MM.1S (cell line): ENCODE measurements around the gene LATS1.

ENCODE experiments used
- DNase-seq: peaks from one replicate; pipeline ENCODE4 v3.0.0-alpha.2; 2015
- H2AFZ ChIP-seq: fragments of 300-600 bp; sonication (generic); 2 replicates; pipeline ENCODE4 v1.6.0; 2016; ENCODE audit warnings: antibody characterized with exemption, low read length
- H3F3A ChIP-seq: fragments of 300-600 bp; sonication (generic); 2 replicates; pipeline ENCODE4 v1.6.1; 2016; ENCODE audit warnings: mild to moderate bottlenecking, antibody characterized with exemption, low read length, moderate library complexity, mixed read lengths; ENCODE audit not compliant: insufficient read depth
- H3K27ac ChIP-seq: fragments of 300-600 bp; sonication (generic); 2 replicates; pipeline ENCODE4 v1.5.1; 2016; ENCODE audit warnings: mild to moderate bottlenecking, low read length
- H3K27me3 ChIP-seq: fragments of 300-600 bp; sonication (generic); replicated peaks from 2 replicates; pipeline ENCODE4 v1.6.0; 2016; ENCODE audit warnings: low read length; ENCODE audit not compliant: insufficient read depth
- H3K36me3 ChIP-seq: fragments of 300-600 bp; sonication (generic); replicated peaks from 2 replicates; pipeline ENCODE4 v1.6.1; 2016; ENCODE audit warnings: mild to moderate bottlenecking, low read length, mixed read lengths; ENCODE audit not compliant: insufficient read depth
- H3K4me1 ChIP-seq: fragments of 300-600 bp; sonication (generic); 2 replicates; pipeline ENCODE4 v1.6.1; 2016; ENCODE audit warnings: low read length, mixed read lengths
- H3K4me2 ChIP-seq: fragments of 300-600 bp; sonication (generic); 2 replicates; pipeline ENCODE4 v1.6.0; 2016; ENCODE audit warnings: low read depth, low read length
- H3K4me3 ChIP-seq: fragments of 300-600 bp; sonication (generic); 2 replicates; pipeline ENCODE4 v1.5.1; 2016; ENCODE audit warnings: low read length, mixed read lengths
- H3K79me2 ChIP-seq: fragments of 300-600 bp; sonication (generic); 2 replicates; pipeline ENCODE4 v1.6.1; 2016; ENCODE audit warnings: mixed run types, low read length, mixed read lengths
- H3K9ac ChIP-seq: fragments of 300-600 bp; sonication (generic); 2 replicates; pipeline ENCODE4 v1.6.1; 2016; ENCODE audit warnings: low read length, mixed read lengths
- H3K9me2 ChIP-seq: fragments of 300-600 bp; sonication (generic); replicated peaks from 2 replicates; pipeline ENCODE4 v1.6.1; 2016; ENCODE audit warnings: mild to moderate bottlenecking, low read length, mixed read lengths; ENCODE audit not compliant: insufficient read depth
- H3K9me3 ChIP-seq: fragments of 300-600 bp; sonication (generic); replicated peaks from 2 replicates; pipeline ENCODE4 v1.6.1; 2016; ENCODE audit warnings: mild to moderate bottlenecking, low read length, mixed read lengths; ENCODE audit not compliant: insufficient read depth
- H4K20me1 ChIP-seq: fragments of 300-600 bp; sonication (generic); 2 replicates; pipeline ENCODE4 v1.6.1; 2016; ENCODE audit warnings: mild to moderate bottlenecking, low read length, moderate library complexity, mixed read lengths; ENCODE audit not compliant: insufficient read depth
- CTCF ChIP-seq: fragments of 300-600 bp; sonication (generic); IDR thresholded peaks from 2 replicates; pipeline ENCODE4 v1.5.1; 2016; ENCODE audit warnings: antibody characterized with exemption, low read length, mixed read lengths
- EZH2 ChIP-seq: fragments of 300-600 bp; sonication (generic); optimal IDR thresholded peaks from 2 replicates; pipeline ENCODE3; 2017; ENCODE audit warnings: low read depth, mild to moderate bottlenecking, antibody characterized with exemption, low read length, mixed read lengths
- EZH2phosphoT487 ChIP-seq: fragments of 300-600 bp; sonication (generic); IDR thresholded peaks from 2 replicates; pipeline ENCODE4 v1.6.1; 2018; ENCODE audit warnings: antibody characterized with exemption, low read length

LATS1 gene

GRCh38 chr6:149608381-149608982 is 109.4 kb downstream of the LATS1 start:
- H2AFZ ChIP-seq, result no peak overlapping the region
- TF ChIP-seq EZH2phosphoT487 (no peak), CTCF (no peak), EZH2 (no peak)
- H3K79me2 ChIP-seq, result no peaks in the 10 kb centered on the region
- H3K9ac ChIP-seq, result no peak overlapping the region
- H3F3A ChIP-seq, result no peaks in the 10 kb centered on the region
- H3K27ac ChIP-seq, result no peak overlapping the region
- H3K4me2 ChIP-seq, result no peak overlapping the region
- H4K20me1 ChIP-seq, result no peaks in the 10 kb centered on the region
- H3K27me3 ChIP-seq, result no peaks in the 10 kb centered on the region
- no peaks in the 10 kb centered on the region for H3K9me2 ChIP-seq
- H3K9me3 ChIP-seq, result no peaks in the 10 kb centered on the region
- H3K4me1 ChIP-seq, result no peaks in the 10 kb centered on the region
- no peaks in the 10 kb centered on the region for H3K36me3 ChIP-seq
- H3K4me3 ChIP-seq, result no peak overlapping the region
- DNase-seq, result no peak
